Measurements from ENCODE around the gene TBC1D23. TPM values are rescaled to one million over a fixed set of nuclear protein-coding genes. Genes with fewer than 3 reads are reported as not detected.
"Not testable (repeated sequence)": the region's sequence is repeated elsewhere in the genome, so short reads cannot be mapped to it uniquely, and the experiment has no call there.

TBC1D23 gene
- total RNA-seq, 1 donor from 2014 or later, result 43.6 TPM

- not testable (repeated sequence) for DNase-seq (ENCODE audit: low spot score)
Measured at GRCh38 chr3:100351770-100352169, 91.0 kb downstream of the TBC1D23 start.

- no peak for DNase-seq (ENCODE audit: low spot score)
Measured at GRCh38 chr3:100352296-100353231, 91.8 kb downstream of the TBC1D23 start.

- DNase-seq (ENCODE audit: low spot score), result no peak
Measured at GRCh38 chr3:100354850-100355249, 94.1 kb downstream of the TBC1D23 start.

- no peak for DNase-seq (ENCODE audit: low spot score)
Measured at GRCh38 chr3:100358413-100358812, 97.6 kb downstream of the TBC1D23 start.

GRCh38 chr3:100359035-100359434 is 98.2 kb downstream of the TBC1D23 start:
- DNase-seq (ENCODE audit: low spot score), result no peak

GRCh38 chr3:100360757-100361496 is 100.1 kb downstream of the TBC1D23 start:
- DNase-seq (ENCODE audit: low spot score), result no peak

- no peak for DNase-seq (ENCODE audit: low spot score)
Measured at GRCh38 chr3:100361897-100362296, 101.1 kb downstream of the TBC1D23 start.

GRCh38 chr3:100364421-100364820 is 103.6 kb downstream of the TBC1D23 start:
- DNase-seq (ENCODE audit: low spot score), result no peak

GRCh38 chr3:100366424-100366823 is 105.6 kb downstream of the TBC1D23 start:
- no peak for DNase-seq (ENCODE audit: low spot score)

GRCh38 chr3:100368441-100368840 is 107.6 kb downstream of the TBC1D23 start:
- DNase-seq (ENCODE audit: low spot score), result no peak

GRCh38 chr3:100370756-100371155 is 110.0 kb downstream of the TBC1D23 start:
- no peak for DNase-seq (ENCODE audit: low spot score)

GRCh38 chr3:100374521-100374920 is 113.7 kb downstream of the TBC1D23 start:
- DNase-seq (ENCODE audit: low spot score), result no peak

Other genes starting within 250 kb of the TBC1D23 start
- gene FILIP1L, start 146.5 kb upstream of the TBC1D23 start, total RNA-seq, result 142 TPM
- 32.5 TPM for gene NIT2, start 73.8 kb downstream of the TBC1D23 start, total RNA-seq
- gene TOMM70, start 140.1 kb downstream of the TBC1D23 start, total RNA-seq, result 31.3 TPM
- gene LNP1, start 140.5 kb downstream of the TBC1D23 start, total RNA-seq, result 2.4 TPM
- gene TMEM45A, start 231.6 kb downstream of the TBC1D23 start, total RNA-seq, result 13.1 TPM